Mucosa of gallbladder (tissue), 1 donor: Measurements from ENCODE around the gene CAGE1. TPM values are rescaled to one million over a fixed set of nuclear protein-coding genes. Genes with fewer than 3 reads are reported as not detected.
"Not testable (repeated sequence)": the region's sequence is repeated elsewhere in the genome, so short reads cannot be mapped to it uniquely, and the experiment has no call there.

Experiments used
- DNase-seq: peaks from one replicate; pipeline ENCODE4 v3.0.0-alpha.2; 2020; ENCODE audit warnings: low spot score
- total RNA-seq: library from RNA; stranded (reverse); gene quantifications from one replicate; pipeline ENCODE4 v1.2.1, GENCODE V29; 2021
- donor health status: DM: no; HTN: no; CAD: no.

The CAGE1 gene
- total RNA-seq, 1 donor from 2014 or later: not detected

GRCh38 chr6:7409740-7410139, 20.2 kb upstream of the CAGE1 start:
- no peak for DNase-seq

DNA sequence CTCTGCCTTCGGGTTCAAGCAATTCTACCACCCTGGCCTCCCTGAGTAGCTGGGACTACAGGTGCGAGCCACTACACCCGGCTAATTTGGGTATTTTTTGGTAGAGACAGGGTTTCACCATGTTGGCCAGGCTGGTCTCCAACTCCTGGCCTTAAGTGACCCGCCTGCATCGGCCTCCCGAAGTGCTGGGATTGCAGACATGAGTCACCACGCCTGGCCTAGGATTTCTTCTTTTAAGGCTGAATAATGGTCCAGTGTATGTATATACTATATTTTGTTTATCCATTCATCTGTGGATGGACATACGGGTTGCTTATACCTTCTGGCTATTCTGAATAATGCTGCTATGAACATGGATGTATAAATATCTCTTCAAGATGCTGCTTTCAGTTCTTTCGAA, 17.2 kb upstream of the CAGE1 start:
- DNase-seq: no peak

- no peak for DNase-seq
These were observed 15.0 kb upstream of the CAGE1 start for GRCh38 chr6:7404546-7404945.

DNA sequence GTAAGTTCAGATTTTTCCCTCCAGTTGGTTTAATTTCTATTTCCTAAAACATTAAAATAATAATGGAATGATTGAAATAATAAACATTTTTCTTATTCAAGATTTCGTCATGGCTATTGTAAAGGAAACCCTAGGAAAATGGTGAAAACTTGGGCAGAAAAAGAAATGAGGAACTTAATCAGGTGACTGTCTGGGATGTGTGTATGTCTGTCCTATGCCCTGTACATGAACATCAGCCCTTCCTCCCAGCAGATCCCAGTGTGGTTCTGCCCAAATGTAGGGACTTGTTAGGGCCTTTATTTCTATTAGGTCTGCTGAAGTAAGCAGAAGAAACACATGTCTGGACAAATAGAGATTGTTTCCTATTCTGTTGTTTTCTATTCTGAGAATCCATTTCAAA, 13.2 kb upstream of the CAGE1 start:
- DNase-seq: no peak

- DNase-seq: no peak
These were observed 11.5 kb upstream of the CAGE1 start for GRCh38 chr6:7401075-7401474.

GRCh38 chr6:7392402-7392801, 2.9 kb upstream of the CAGE1 start:
- DNase-seq: no peak

GRCh38 chr6:7391151-7391550, 1.6 kb upstream of the CAGE1 start:
- no peak for DNase-seq

DNA sequence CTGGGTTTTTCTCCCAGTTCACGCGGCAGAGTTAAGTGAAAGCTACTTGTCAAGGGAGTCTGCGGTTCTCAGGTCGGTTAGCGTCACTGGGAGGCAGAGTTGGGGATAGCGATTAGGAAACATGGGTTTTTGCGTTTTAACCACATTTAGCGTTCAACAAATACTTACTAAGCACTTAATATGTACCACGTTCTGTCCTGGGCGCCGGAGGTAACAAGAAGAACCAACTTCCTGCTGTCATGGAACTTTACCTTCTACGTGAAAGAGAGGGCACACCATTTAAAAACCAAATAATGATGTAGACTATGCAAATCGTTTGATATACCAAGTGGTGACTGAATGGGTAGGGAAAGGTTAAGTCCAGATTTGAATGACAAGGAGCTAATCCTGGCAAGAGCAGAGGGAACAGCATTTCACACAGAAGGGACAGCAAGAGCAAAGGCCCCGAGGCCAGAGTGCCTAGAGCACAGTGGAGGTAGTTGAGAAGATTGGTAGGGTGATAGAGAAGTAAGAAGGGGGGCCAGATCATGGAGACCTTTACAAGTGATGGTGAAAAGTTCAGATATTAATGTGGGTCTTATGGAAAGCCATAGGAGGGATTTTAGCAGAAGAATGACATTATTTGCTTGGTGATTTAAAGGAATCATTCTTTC, 810 bp upstream of the CAGE1 start:
- no peak for DNase-seq

DNA sequence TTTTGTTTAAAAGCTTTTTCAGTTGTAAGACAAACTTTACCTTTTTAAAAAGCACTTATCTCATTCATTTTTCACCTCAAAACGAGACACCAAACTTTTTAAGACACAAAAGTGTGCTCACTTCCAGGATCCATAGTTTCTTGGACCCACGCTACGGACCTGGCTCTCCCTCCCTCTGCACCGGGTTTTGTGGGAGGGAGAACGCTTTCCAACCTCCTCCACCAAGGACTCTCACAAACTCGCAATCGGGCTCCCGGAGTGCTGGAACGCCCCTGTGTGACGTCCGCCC, 436 bp downstream of the CAGE1 start:
- DNase-seq: no peak

GRCh38 chr6:7381092-7381491, 8.4 kb downstream of the CAGE1 start:
- DNase-seq: no peak

GRCh38 chr6:7378740-7379139, 10.8 kb downstream of the CAGE1 start:
- no peak for DNase-seq

DNA sequence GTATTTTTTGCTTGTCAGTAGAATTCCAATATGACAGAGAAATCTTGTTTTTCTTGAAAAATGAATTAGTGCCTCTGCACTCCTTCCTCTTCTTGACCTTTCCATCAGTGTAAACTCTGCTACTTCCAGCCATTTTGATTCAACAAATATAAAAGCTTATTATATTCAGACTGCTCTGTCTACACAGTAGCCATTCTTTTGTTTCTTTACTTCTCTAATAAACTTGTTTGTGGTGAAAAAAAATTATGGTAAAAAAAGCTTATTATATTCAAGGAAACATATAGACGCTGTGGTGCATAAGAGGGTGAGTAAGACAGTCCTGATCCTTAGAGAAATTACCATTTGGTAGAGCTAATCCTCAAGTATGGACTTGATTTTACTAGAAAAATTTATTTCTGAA, 11.6 kb downstream of the CAGE1 start:
- DNase-seq: no peak

DNA sequence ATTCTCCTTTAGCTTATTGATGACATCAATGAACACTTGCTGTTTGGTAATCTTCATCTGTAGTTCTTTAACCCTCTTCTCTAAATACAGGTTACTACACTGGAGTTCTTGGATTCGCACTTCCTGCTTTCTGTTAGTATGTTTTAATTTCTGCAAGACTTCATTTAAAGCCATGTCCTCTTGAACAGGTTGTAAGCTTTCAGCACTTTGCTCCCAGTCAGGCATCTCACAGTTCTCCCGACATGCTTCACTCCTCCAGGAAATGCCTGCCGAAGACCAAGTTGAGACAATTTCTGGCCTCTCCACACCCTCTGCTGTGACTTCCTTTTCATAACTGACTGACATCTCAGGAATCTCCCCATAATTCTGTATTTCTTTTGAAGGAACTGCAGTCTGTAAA, 15.8 kb downstream of the CAGE1 start:
- no peak for DNase-seq

DNA sequence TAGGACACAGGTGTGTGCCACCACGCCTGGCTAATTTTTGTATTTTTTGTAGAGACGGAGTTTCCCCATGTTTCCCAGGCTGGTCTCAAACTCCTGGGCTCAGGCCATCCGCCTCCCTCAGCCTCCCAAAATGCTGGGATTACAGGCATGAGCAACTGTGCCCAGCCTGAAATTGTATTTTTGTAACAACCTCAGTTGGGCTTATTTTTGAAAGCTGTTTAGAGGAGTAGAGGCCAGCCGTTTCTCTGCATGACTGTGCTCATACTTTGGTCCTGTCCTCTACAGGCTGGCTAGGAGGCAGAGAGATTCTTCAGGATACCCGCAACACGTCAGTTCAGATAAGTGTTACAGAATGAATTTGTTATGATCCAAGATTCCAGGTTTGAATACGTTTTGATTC, 22.1 kb downstream of the CAGE1 start:
- no peak for DNase-seq

DNA sequence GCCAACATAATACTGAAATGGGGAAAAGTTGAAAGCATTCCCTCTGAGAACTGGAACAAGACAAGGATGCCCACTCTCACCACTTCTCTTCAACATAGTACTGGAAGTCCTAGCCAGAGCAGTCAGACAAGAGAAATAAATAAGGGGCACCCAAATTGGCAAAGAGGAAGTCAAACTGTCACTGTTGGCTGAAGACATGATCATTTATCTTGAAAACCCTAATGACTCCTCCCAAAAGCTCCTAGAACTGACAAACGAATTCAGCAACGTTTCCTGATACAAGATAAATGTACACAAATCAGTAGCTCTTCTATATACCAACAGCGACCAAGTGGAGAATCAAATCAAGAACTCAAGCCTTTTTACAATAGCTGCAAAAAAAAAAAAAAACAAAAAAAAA, 37.6 kb downstream of the CAGE1 start:
- not testable (repeated sequence) for DNase-seq

DNA sequence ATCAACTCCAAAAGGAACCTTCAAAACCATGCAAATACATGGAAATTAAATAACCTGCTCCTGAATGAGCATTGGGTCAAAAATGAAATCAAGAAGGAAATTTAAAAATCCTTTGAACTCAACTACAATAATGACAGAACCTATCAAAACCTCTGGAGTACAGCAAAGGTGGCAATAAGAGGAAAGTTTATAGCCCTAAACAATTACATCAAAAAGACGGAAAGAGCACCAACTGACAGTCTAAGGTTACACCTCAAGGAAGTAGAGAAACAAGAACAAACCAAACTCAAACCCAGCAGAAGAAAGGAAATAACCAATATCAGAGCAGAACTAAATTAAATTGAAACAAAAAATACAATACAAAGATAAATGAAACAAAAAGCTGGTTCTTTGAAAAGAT, 39.0 kb downstream of the CAGE1 start:
- DNase-seq: not testable (repeated sequence)

GRCh38 chr6:7347551-7347997, 42.0 kb downstream of the CAGE1 start:
- not testable (repeated sequence) for DNase-seq

DNA sequence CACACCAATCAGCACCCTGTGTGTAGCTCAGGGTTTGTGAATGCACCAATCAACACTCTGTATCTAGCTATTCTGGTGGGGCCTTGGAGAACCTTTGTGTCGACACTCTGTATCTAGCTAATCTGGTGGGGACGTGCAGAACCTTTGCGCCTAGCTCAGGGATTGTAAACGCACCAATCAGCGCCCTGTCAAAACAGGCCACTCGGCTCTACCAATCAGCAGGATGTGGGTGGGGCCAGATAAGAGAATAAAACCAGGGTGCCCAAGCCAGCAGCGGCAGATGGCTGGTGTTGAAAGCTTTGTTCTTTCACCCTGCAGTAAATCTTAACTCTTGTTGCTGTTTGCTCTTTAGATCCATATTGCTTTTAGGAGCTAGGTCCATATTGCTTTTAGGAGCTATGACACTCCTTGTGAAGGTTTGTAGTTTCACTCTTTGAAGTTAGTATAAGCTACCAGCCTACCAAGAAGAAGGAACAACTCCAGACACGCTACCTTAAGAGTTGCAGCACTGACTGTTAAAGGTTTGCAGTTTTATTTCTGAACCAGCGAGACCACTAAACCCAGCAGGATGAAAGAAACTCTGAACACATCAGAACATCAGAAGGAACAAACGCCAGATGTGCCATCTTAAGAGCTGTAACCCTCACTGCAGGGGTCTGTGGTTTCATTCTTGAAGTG, 44.6 kb downstream of the CAGE1 start:
- not testable (repeated sequence) for DNase-seq

- DNase-seq: no peak
These were observed 45.7 kb downstream of the CAGE1 start for GRCh38 chr6:7343546-7344475.

DNA sequence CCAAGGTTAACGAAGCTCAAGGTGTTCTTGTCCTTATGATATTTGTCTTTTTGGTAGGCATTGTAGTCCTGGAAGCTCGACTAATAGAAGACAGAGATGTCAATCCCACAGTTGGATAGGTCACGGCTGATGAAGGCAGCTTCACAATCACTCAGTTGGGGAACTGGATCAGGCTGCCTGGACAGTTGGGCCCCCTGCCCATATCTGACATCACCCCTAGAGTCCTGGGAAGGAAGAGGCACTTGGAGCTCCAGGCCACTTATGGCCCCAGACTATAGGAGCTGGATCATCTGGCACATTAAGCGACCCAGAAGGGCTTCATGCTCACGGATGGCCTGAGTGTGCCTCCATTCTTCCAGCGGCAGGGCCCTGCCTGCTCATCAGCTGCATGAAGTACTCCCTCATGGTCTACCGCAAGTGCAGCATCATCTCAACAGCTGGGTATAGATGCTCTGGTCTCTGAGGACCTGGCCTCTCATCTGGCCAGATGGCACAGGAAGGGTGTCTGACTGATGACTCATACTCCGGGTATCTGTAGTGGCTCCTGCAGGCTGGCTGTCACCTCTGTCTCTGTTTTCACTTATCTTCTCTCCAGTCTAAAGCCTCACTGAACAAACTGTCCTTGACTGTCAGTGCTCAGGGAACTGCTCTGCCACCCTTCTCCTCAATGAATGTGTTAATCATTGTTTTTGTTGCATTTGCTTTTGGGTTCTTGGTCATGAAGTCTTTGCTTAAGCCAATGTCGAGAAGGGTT, 47.4 kb downstream of the CAGE1 start:
- DNase-seq: no peak

GRCh38 chr6:7341271-7341670, 48.3 kb downstream of the CAGE1 start:
- DNase-seq: no peak
